ENCODE data around the gene CRISP2.
"Not testable (repeated sequence)": the region's sequence is repeated elsewhere in the genome, so short reads cannot be mapped to it uniquely, and the experiment has no call there.

The CRISP2 gene

GRCh38 chr6:49732781-49733180, 19.4 kb upstream of the CRISP2 start:
- Histone ChIP-seq H3K18ac (ENCODE audit: low read length) (no peak overlapping the region), H3K56ac (ENCODE audit: low read length) (no peak overlapping the region), H2BK120ac (ENCODE audit: low read depth, low read length) (no peak overlapping the region), H3K79me1 (ENCODE audit: low read length) (no peaks in the 10 kb centered on the region), H4K8ac (ENCODE audit: low read depth, low read length) (no peak overlapping the region), H2AK5ac (ENCODE audit: low read length) (no peak overlapping the region), H3K4me2 (ENCODE audit: low read length) (no peak overlapping the region), H4K5ac (ENCODE audit: low read length) (no peak overlapping the region), H2BK5ac (ENCODE audit: low read length) (no peak overlapping the region), H3K4me3 (ENCODE audit: low read length) (no peak overlapping the region), H3K79me2 (ENCODE audit: control insufficient read depth, insufficient read depth, low read length) (no peaks in the 10 kb centered on the region), H3K27ac (ENCODE audit: low read depth, low read length) (no peak overlapping the region), H2BK15ac (replicated peaks; ENCODE audit: low read depth) (no peak overlapping the region), H3K4ac (ENCODE audit: low read depth, low read length) (no peak overlapping the region), H3K36me3 (ENCODE audit: control insufficient read depth, insufficient read depth, low read length) (no peaks in the 10 kb centered on the region), H3K9ac (ENCODE audit: low read length) (no peak overlapping the region), H3K27me3 (ENCODE audit: insufficient read depth, low read length, poor library complexity) (no peaks in the 10 kb centered on the region), H3K23ac (ENCODE audit: low read length) (no peak overlapping the region), H3K4me1 (ENCODE audit: control insufficient read depth, low read depth, low read length) (no peaks in the 10 kb centered on the region)
- DNase-seq = no peak
- WGBS (ENCODE audit: extremely low coverage, insufficient coverage, low lambda C conversion rate) = no CpG with 5 or more reads among the region's 3 CpGs

GRCh38 chr6:49730251-49730650, 16.9 kb upstream of the CRISP2 start:
- H3K27ac ChIP-seq (ENCODE audit: low read depth, low read length) = no peak overlapping the region
- no peak overlapping the region for H3K56ac ChIP-seq (ENCODE audit: low read length)
- H2BK15ac ChIP-seq (replicated peaks; ENCODE audit: low read depth) = no peak overlapping the region
- no peaks in the 10 kb centered on the region for H3K4me1 ChIP-seq (ENCODE audit: control insufficient read depth, low read depth, low read length)
- H3K4me3 ChIP-seq (ENCODE audit: low read length) = no peak overlapping the region
- no peak overlapping the region for H2BK5ac ChIP-seq (ENCODE audit: low read length)
- no peaks in the 10 kb centered on the region for H3K79me1 ChIP-seq (ENCODE audit: low read length)
- no peak overlapping the region for H3K23ac ChIP-seq (ENCODE audit: low read length)
- no peaks in the 10 kb centered on the region for H3K27me3 ChIP-seq (ENCODE audit: insufficient read depth, low read length, poor library complexity)
- H3K4me2 ChIP-seq (ENCODE audit: low read length) = no peak overlapping the region
- H4K8ac ChIP-seq (ENCODE audit: low read depth, low read length) = no peak overlapping the region
- no peak overlapping the region for H2AK5ac ChIP-seq (ENCODE audit: low read length)
- H3K79me2 ChIP-seq (ENCODE audit: control insufficient read depth, insufficient read depth, low read length) = no peaks in the 10 kb centered on the region
- no peak overlapping the region for H2BK120ac ChIP-seq (ENCODE audit: low read depth, low read length)
- H3K9ac ChIP-seq (ENCODE audit: low read length) = no peak overlapping the region
- no peak overlapping the region for H4K5ac ChIP-seq (ENCODE audit: low read length)
- DNase-seq = no peak
- H3K4ac ChIP-seq (ENCODE audit: low read depth, low read length) = no peak overlapping the region
- no peak overlapping the region for H3K18ac ChIP-seq (ENCODE audit: low read length)
- no peaks in the 10 kb centered on the region for H3K36me3 ChIP-seq (ENCODE audit: control insufficient read depth, insufficient read depth, low read length)

GRCh38 chr6:49723917-49724316, 10.6 kb upstream of the CRISP2 start:
- H3K4me1 ChIP-seq (ENCODE audit: control insufficient read depth, low read depth, low read length); H3K4me3 ChIP-seq (ENCODE audit: low read length); H2AK5ac ChIP-seq (ENCODE audit: low read length): not testable (repeated sequence)

GRCh38 chr6:49721297-49721696, 8.0 kb upstream of the CRISP2 start:
- H4K5ac ChIP-seq (ENCODE audit: low read length) = no peak overlapping the region
- H2AK5ac ChIP-seq (ENCODE audit: low read length) = no peak overlapping the region
- no peaks in the 10 kb centered on the region for H3K79me2 ChIP-seq (ENCODE audit: control insufficient read depth, insufficient read depth, low read length)
- no peaks in the 10 kb centered on the region for H3K36me3 ChIP-seq (ENCODE audit: control insufficient read depth, insufficient read depth, low read length)
- no peak overlapping the region for H2BK120ac ChIP-seq (ENCODE audit: low read depth, low read length)
- no peaks in the 10 kb centered on the region for H3K27me3 ChIP-seq (ENCODE audit: insufficient read depth, low read length, poor library complexity)
- H2BK5ac ChIP-seq (ENCODE audit: low read length) = no peak overlapping the region
- no peak overlapping the region for H2BK15ac ChIP-seq (replicated peaks; ENCODE audit: low read depth)
- H3K9ac ChIP-seq (ENCODE audit: low read length) = no peak overlapping the region
- no peaks in the 10 kb centered on the region for H3K79me1 ChIP-seq (ENCODE audit: low read length)
- no peak overlapping the region for H3K4me2 ChIP-seq (ENCODE audit: low read length)
- no peak for DNase-seq
- H3K4me3 ChIP-seq (ENCODE audit: low read length) = no peak overlapping the region
- H4K8ac ChIP-seq (ENCODE audit: low read depth, low read length) = no peak overlapping the region
- no CpG with 5 or more reads among the region's 2 CpGs for WGBS (ENCODE audit: extremely low coverage, insufficient coverage, low lambda C conversion rate)
- no peak overlapping the region for H3K56ac ChIP-seq (ENCODE audit: low read length)
- no peak overlapping the region for H3K23ac ChIP-seq (ENCODE audit: low read length)
- no peaks in the 10 kb centered on the region for H3K4me1 ChIP-seq (ENCODE audit: control insufficient read depth, low read depth, low read length)
- no peak overlapping the region for H3K4ac ChIP-seq (ENCODE audit: low read depth, low read length)
- H3K27ac ChIP-seq (ENCODE audit: low read depth, low read length) = no peak overlapping the region
- no peak overlapping the region for H3K18ac ChIP-seq (ENCODE audit: low read length)

More at GRCh38 chr6:49723917-49724316, 10.6 kb upstream of the CRISP2 start:
- WGBS (ENCODE audit: extremely low coverage, insufficient coverage, low lambda C conversion rate) = no CpG with 5 or more reads among the region's 4 CpGs
- not testable (repeated sequence) for H3K56ac ChIP-seq (ENCODE audit: low read length); H3K4ac ChIP-seq (ENCODE audit: low read depth, low read length); H3K4me2 ChIP-seq (ENCODE audit: low read length); H3K79me2 ChIP-seq (ENCODE audit: control insufficient read depth, insufficient read depth, low read length); H3K18ac ChIP-seq (ENCODE audit: low read length); H3K27ac ChIP-seq (ENCODE audit: low read depth, low read length); DNase-seq; H3K23ac ChIP-seq (ENCODE audit: low read length); H3K36me3 ChIP-seq (ENCODE audit: control insufficient read depth, insufficient read depth, low read length); H3K27me3 ChIP-seq (ENCODE audit: insufficient read depth, low read length, poor library complexity); H2BK120ac ChIP-seq (ENCODE audit: low read depth, low read length); H4K8ac ChIP-seq (ENCODE audit: low read depth, low read length); H3K9ac ChIP-seq (ENCODE audit: low read length); H4K5ac ChIP-seq (ENCODE audit: low read length); H2BK5ac ChIP-seq (ENCODE audit: low read length); H2BK15ac ChIP-seq (replicated peaks; ENCODE audit: low read depth); H3K79me1 ChIP-seq (ENCODE audit: low read length)

- H4K5ac ChIP-seq (ENCODE audit: low read length) = no peak overlapping the region
- H4K8ac ChIP-seq (ENCODE audit: low read depth, low read length) = no peak overlapping the region
- no peak overlapping the region for H2AK5ac ChIP-seq (ENCODE audit: low read length)
- no peak overlapping the region for H3K27ac ChIP-seq (ENCODE audit: low read depth, low read length)
- H2BK5ac ChIP-seq (ENCODE audit: low read length) = no peak overlapping the region
- WGBS (ENCODE audit: extremely low coverage, insufficient coverage, low lambda C conversion rate) = no CpG with 5 or more reads among the region's 7 CpGs
- no peaks in the 10 kb centered on the region for H3K4me1 ChIP-seq (ENCODE audit: control insufficient read depth, low read depth, low read length)
- H3K79me1 ChIP-seq (ENCODE audit: low read length) = no peaks in the 10 kb centered on the region
- no peak overlapping the region for H2BK120ac ChIP-seq (ENCODE audit: low read depth, low read length)
- H2BK15ac ChIP-seq (replicated peaks; ENCODE audit: low read depth) = no peak overlapping the region
- H3K27me3 ChIP-seq (ENCODE audit: insufficient read depth, low read length, poor library complexity) = no peaks in the 10 kb centered on the region
- H3K23ac ChIP-seq (ENCODE audit: low read length) = no peak overlapping the region
- H3K18ac ChIP-seq (ENCODE audit: low read length) = no peak overlapping the region
- no peak overlapping the region for H3K4me2 ChIP-seq (ENCODE audit: low read length)
- H3K4me3 ChIP-seq (ENCODE audit: low read length) = no peak overlapping the region
- H3K36me3 ChIP-seq (ENCODE audit: control insufficient read depth, insufficient read depth, low read length) = no peaks in the 10 kb centered on the region
- no peak overlapping the region for H3K56ac ChIP-seq (ENCODE audit: low read length)
- H3K4ac ChIP-seq (ENCODE audit: low read depth, low read length) = no peak overlapping the region
- no peak for DNase-seq
- no peak overlapping the region for H3K9ac ChIP-seq (ENCODE audit: low read length)
- no peaks in the 10 kb centered on the region for H3K79me2 ChIP-seq (ENCODE audit: control insufficient read depth, insufficient read depth, low read length)
Measured at GRCh38 chr6:49720372-49720771, 7.0 kb upstream of the CRISP2 start.

- Histone ChIP-seq H4K5ac (ENCODE audit: low read length) (no peak overlapping the region), H3K23ac (ENCODE audit: low read length) (no peak overlapping the region), H3K56ac (ENCODE audit: low read length) (no peak overlapping the region), H3K4ac (ENCODE audit: low read depth, low read length) (no peak overlapping the region), H3K4me1 (ENCODE audit: control insufficient read depth, low read depth, low read length) (no peaks in the 10 kb centered on the region), H3K27ac (ENCODE audit: low read depth, low read length) (no peak overlapping the region), H3K36me3 (ENCODE audit: control insufficient read depth, insufficient read depth, low read length) (no peaks in the 10 kb centered on the region), H2BK5ac (ENCODE audit: low read length) (no peak overlapping the region), H3K4me3 (ENCODE audit: low read length) (no peak overlapping the region), H3K27me3 (ENCODE audit: insufficient read depth, low read length, poor library complexity) (no peaks in the 10 kb centered on the region), H3K9ac (ENCODE audit: low read length) (no peak overlapping the region), H2BK15ac (replicated peaks; ENCODE audit: low read depth) (no peak overlapping the region), H2BK120ac (ENCODE audit: low read depth, low read length) (no peak overlapping the region), H3K18ac (ENCODE audit: low read length) (no peak overlapping the region), H3K79me2 (ENCODE audit: control insufficient read depth, insufficient read depth, low read length) (no peaks in the 10 kb centered on the region), H3K4me2 (ENCODE audit: low read length) (no peak overlapping the region), H3K79me1 (ENCODE audit: low read length) (no peaks in the 10 kb centered on the region), H2AK5ac (ENCODE audit: low read length) (no peak overlapping the region), H4K8ac (ENCODE audit: low read depth, low read length) (no peak overlapping the region)
- no peak for DNase-seq
Measured at GRCh38 chr6:49698478-49698877, 14.9 kb downstream of the CRISP2 start.

All from mesendoderm (in vitro differentiated cells).